H1 (cell line): ENCODE data around the gene RNASEH2A. TPM values are rescaled to one million over a fixed set of nuclear protein-coding genes. Genes with fewer than 3 reads are reported as not detected.
A peak's percentile ranks its signal among the peaks of the same experiment; 100 is the strongest.

Experiments used
- CTCF ChIA-PET: fragments of 300-600 bp; sonication (Branson Sonifier 250); formaldehyde crosslinking; loops from one replicate; lab custom pipeline; 2021; ENCODE audit not compliant: partially characterized antibody; lab: Charles Lee
- POLR2A ChIA-PET: fragments of 300-600 bp; sonication (Branson Sonifier 250); formaldehyde crosslinking; loops from one replicate; lab custom pipeline; 2021; ENCODE audit warnings: inconsistent platforms; ENCODE audit not compliant: partially characterized antibody; lab: Charles Lee
- DNase-seq, 2 experiments: peaks; one replicate each; pipeline versions ENCODE4 v3.0.0 to v3.0.0-alpha.2; 2010 to 2022; ENCODE audit warnings: low spot score in 2 of 2, low read depth in 1 of 2, mixed read lengths in 1 of 2
- FAIRE-seq: peaks from 2 replicates; lab custom pipeline; 2011; peaks lifted over from hg19 to GRCh38; lab: Jason Lieb, UNC
- H2AFZ ChIP-seq: 2 replicates; pipeline ENCODE4 v1.8.1; 2012; ENCODE audit warnings: low read length, inconsistent platforms
- H2AK5ac ChIP-seq: 2 replicates; pipeline ENCODE4 v1.6.1; 2013; ENCODE audit warnings: low read depth, low read length
- H2BK120ac ChIP-seq: replicated peaks from 2 replicates; pipeline ENCODE3; 2013; ENCODE audit warnings: low read depth, low read length, inconsistent platforms
- H2BK12ac ChIP-seq: 2 replicates; pipeline ENCODE4 v1.6.1; 2013; ENCODE audit warnings: low read depth, low read length
- H2BK15ac ChIP-seq: 2 replicates; pipeline ENCODE4 v1.6.1; 2013; ENCODE audit warnings: low read length
- H2BK20ac ChIP-seq: 2 replicates; pipeline ENCODE4 v1.6.1; 2013; ENCODE audit warnings: low read length
- H2BK5ac ChIP-seq: 2 replicates; pipeline ENCODE4 v1.6.1; 2013; ENCODE audit warnings: low read depth, low read length
- H3K14ac ChIP-seq: 2 replicates; pipeline ENCODE4 v1.6.1; 2013; ENCODE audit warnings: inconsistent platforms; ENCODE audit not compliant: insufficient read length
- H3K18ac ChIP-seq: 2 replicates; pipeline ENCODE4 v1.6.1; 2013; ENCODE audit warnings: low read length; ENCODE audit errors: extremely low read depth
- H3K23ac ChIP-seq: 2 replicates; pipeline ENCODE4 v1.6.1; 2013; ENCODE audit warnings: inconsistent platforms; ENCODE audit not compliant: insufficient read length
- H3K23me2 ChIP-seq: 2 replicates; pipeline ENCODE4 v1.6.1; 2013; ENCODE audit warnings: low read depth, low read length
- H3K27ac ChIP-seq: 2 replicates; pipeline ENCODE4 v1.6.1; 2011; ENCODE audit warnings: low read depth, low read length, inconsistent platforms
- H3K27me3 ChIP-seq, 4 experiments: replicated peaks in 1 of 4; 1 replicate in 1 of 4; 2 replicates in 3 of 4; pipeline versions ENCODE4 v1.6.1 to v1.8.1; 2011 to 2013; ENCODE audit warnings: low read length in 3 of 4, mild to moderate bottlenecking in 3 of 4, inconsistent platforms in 2 of 4, mixed read lengths in 2 of 4, moderate library complexity in 1 of 4; ENCODE audit not compliant: control insufficient read depth in 3 of 4, insufficient read depth in 3 of 4; ENCODE audit errors: extremely low read depth in 1 of 4
- H3K36me3 ChIP-seq, 4 experiments: 2 replicates each; pipeline versions ENCODE4 v1.6.1 to v1.8.1; 2011 to 2013; ENCODE audit warnings: mild to moderate bottlenecking in 4 of 4, low read length in 3 of 4, moderate library complexity in 2 of 4, control low read depth in 1 of 4, inconsistent platforms in 1 of 4; ENCODE audit not compliant: insufficient read depth in 4 of 4, control insufficient read depth in 2 of 4
- H3K4ac ChIP-seq: replicated peaks from 2 replicates; pipeline ENCODE3; 2013; ENCODE audit warnings: low read length, low read depth, mixed read lengths, inconsistent platforms; ENCODE audit not compliant: insufficient read length
- H3K4me1 ChIP-seq, 4 experiments: replicated peaks in 1 of 4; 1 replicate in 1 of 4; 2 replicates in 3 of 4; pipeline versions ENCODE4 v1.6.1 to v1.8.1; 2011 to 2013; ENCODE audit warnings: low read length in 3 of 4, inconsistent platforms in 2 of 4, mixed read lengths in 1 of 4; ENCODE audit not compliant: insufficient read depth in 4 of 4, control insufficient read depth in 3 of 4
- H3K4me2 ChIP-seq, 2 experiments: 2 replicates each; pipeline versions ENCODE4 v1.6.1 to v1.8.1; 2011 to 2013; ENCODE audit warnings: low read depth in 2 of 2, low read length in 2 of 2, control low read depth in 1 of 2, inconsistent platforms in 1 of 2, mild to moderate bottlenecking in 1 of 2; ENCODE audit not compliant: insufficient read depth in 1 of 2
- H3K4me3 ChIP-seq, 4 experiments: fragments of 200-600, 300-600 bp in 1 of 4; sonication (generic), shearing (Covaris generic), sonication (Bioruptor Twin) in 1 of 4; 2 replicates each; pipeline versions ENCODE4 v1.5.1 to v1.8.1; 2011 to 2016; ENCODE audit warnings: low read length in 4 of 4, low read depth in 3 of 4, control low read depth in 2 of 4, inconsistent platforms in 2 of 4, mild to moderate bottlenecking in 2 of 4, mixed read lengths in 1 of 4, moderate library complexity in 1 of 4; ENCODE audit not compliant: insufficient read depth in 2 of 4; ENCODE audit errors: extremely low read depth in 1 of 4
- H3K56ac ChIP-seq: replicated peaks from 2 replicates; pipeline ENCODE3; 2013; ENCODE audit warnings: low read depth, mild to moderate bottlenecking, mixed read lengths, low read length, inconsistent platforms; ENCODE audit not compliant: insufficient read length
- H3K79me1 ChIP-seq: 2 replicates; pipeline ENCODE4 v1.6.1; 2013; ENCODE audit warnings: low read depth, low read length, control low read depth
- H3K79me2 ChIP-seq, 2 experiments: 2 replicates each; pipeline versions ENCODE4 v1.6.1 to v1.8.1; 2012 to 2013; ENCODE audit warnings: low read length in 2 of 2, mild to moderate bottlenecking in 2 of 2, inconsistent platforms in 1 of 2; ENCODE audit not compliant: insufficient read depth in 2 of 2, control insufficient read depth in 1 of 2
- H3K9ac ChIP-seq, 4 experiments: replicated peaks in 1 of 4; 1 replicate in 1 of 4; 2 replicates in 3 of 4; pipeline versions ENCODE4 v1.6.1 to v1.8.1; 2011 to 2013; ENCODE audit warnings: low read depth in 3 of 4, low read length in 3 of 4, control low read depth in 2 of 4, mild to moderate bottlenecking in 2 of 4, moderate library complexity in 2 of 4, inconsistent platforms in 1 of 4; ENCODE audit errors: extremely low read depth in 1 of 4
- H3K9me3 ChIP-seq, 2 experiments: 2 replicates each; pipeline versions ENCODE4 v1.6.1 to v1.8.1; 2012 to 2013; ENCODE audit warnings: mild to moderate bottlenecking in 2 of 2, moderate library complexity in 2 of 2, control low read depth in 1 of 2, inconsistent platforms in 1 of 2, low read depth in 1 of 2, low read length in 1 of 2, mixed read lengths in 1 of 2; ENCODE audit not compliant: insufficient read depth in 2 of 2
- H4K20me1 ChIP-seq, 2 experiments: replicated peaks in 1 of 2; 2 replicates each; pipeline versions ENCODE3 to v1.8.1; 2011 to 2013; ENCODE audit warnings: inconsistent platforms in 2 of 2, low read length in 2 of 2, mild to moderate bottlenecking in 1 of 2; ENCODE audit not compliant: insufficient read depth in 2 of 2, control insufficient read depth in 1 of 2
- H4K5ac ChIP-seq: 2 replicates; pipeline ENCODE4 v1.6.1; 2013; ENCODE audit warnings: low read length, low read depth, mixed read lengths, inconsistent platforms; ENCODE audit not compliant: insufficient read length
- H4K8ac ChIP-seq: 2 replicates; pipeline ENCODE4 v1.8.0; 2013; ENCODE audit warnings: mild to moderate bottlenecking, moderate library complexity, low read length, inconsistent platforms; ENCODE audit not compliant: insufficient read depth; ENCODE audit errors: extremely low read depth
- H4K91ac ChIP-seq: replicated peaks from 2 replicates; pipeline ENCODE3; 2013; ENCODE audit warnings: low read length, mixed read lengths, inconsistent platforms; ENCODE audit not compliant: insufficient read length
- GTF2F1 ChIP-seq: IDR thresholded peaks from 2 replicates; pipeline ENCODE4 v1.6.1; 2012; ENCODE audit warnings: low read depth, low read length, improper control_type of control experiment, borderline replicate concordance
- HDAC2 ChIP-seq, 2 experiments: fragments of 300-600 bp in 1 of 2; sonication (generic) in 1 of 2; IDR thresholded peaks; 2 replicates each; pipeline ENCODE4 v1.6.1; 2011 to 2012; ENCODE audit warnings: low read depth in 2 of 2, low read length in 2 of 2, mild to moderate bottlenecking in 2 of 2, moderate library complexity in 2 of 2, borderline replicate concordance in 1 of 2, inconsistent platforms in 1 of 2
- JUND ChIP-seq: IDR thresholded peaks from 2 replicates; pipeline ENCODE4 v1.6.1; 2011; ENCODE audit warnings: mild to moderate bottlenecking, improper control_type of control experiment, low read length
- MAX ChIP-seq: IDR thresholded peaks from 2 replicates; pipeline ENCODE4 v1.6.1; 2012; ENCODE audit warnings: inconsistent platforms
- WGBS, 2 experiments: shearing (Covaris generic) in 1 of 2; methylation state at CpG; one replicate each; pipeline versions ENCODE4 v1.1.6 to v1.1.7; 2013 to 2015; ENCODE audit warnings: low lambda C conversion rate in 2 of 2, mixed read lengths in 2 of 2, inconsistent platforms in 1 of 2, low coverage in 1 of 2, missing lambda C conversion rate in 1 of 2; ENCODE audit not compliant: insufficient replicate concordance in 2 of 2, insufficient coverage in 1 of 2, insufficient read length in 1 of 2; ENCODE audit errors: extremely low coverage in 1 of 2, missing lambda C conversion rate in 1 of 2; 5-methylcytosine and 5-hydroxymethylcytosine counted together
- polyA plus RNA-seq, 7 experiments: library from polyadenylated mRNA; depleted of rRNA in 3 of 7; stranded (reverse) in 5 of 7; unstranded in 2 of 7; fragments of >200 nt in 5 of 7; fragments of 200-250 nt in 2 of 7; gene quantifications; 1 replicate in 5 of 7; 2 replicates in 1 of 7; 4 replicates in 1 of 7; pipeline versions ENCODE4 v1.2.1 to v1.2.3, GENCODE V29; 2011 to 2013; ENCODE audit warnings: missing spikeins in 2 of 7, mixed read lengths in 2 of 7
- total RNA-seq: library from RNA; stranded (reverse); fragmentation: NEBNext Ultra II Directional; extraction: Animal tissue kit (Norgen Biotek cat#: 25700); gene quantifications from 2 replicates; pipeline ENCODE4 v1.2.1, GENCODE V29; 2021

Gene RNASEH2A
- total and polyA plus RNA-seq, 2 of the 8 experiments (the other 6 are each of a cell fraction or from before 2014, with no cell fraction given): 67.5 to 120 TPM

DNA sequence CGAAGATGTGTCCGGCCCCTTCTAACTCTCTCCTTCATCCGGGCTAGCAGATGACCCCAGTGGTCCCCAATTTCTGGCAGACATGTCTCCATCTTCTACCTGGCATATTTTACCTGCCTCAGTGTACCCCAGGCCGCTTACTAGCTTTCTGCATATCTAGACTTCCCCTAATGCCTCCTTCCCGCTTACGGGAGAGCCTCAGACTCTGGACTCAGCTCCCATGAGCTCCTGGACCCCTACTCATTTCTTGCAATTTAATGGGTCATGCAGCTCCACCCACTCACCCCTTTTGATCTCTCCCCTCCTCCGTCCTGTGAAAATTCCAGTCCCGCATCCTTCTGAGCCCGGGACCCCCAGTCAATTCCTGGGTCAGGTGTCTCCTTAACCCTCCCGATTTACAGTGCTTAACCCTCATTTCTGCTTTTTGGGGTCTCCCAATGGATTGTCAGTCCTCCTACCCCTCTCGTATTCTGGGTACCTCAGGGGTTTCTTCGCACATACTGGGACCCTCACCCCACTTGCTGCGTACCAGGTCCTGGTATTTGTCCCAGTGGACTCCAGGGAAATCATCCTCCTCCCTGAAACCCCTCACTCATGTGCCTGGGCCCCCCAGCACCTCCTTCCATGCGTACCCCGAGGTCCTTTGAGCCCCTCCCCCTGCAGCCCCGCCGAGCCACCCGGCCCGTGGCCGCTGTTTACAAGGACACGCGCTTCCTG is 15.6 kb upstream of the RNASEH2A start:
- Histone ChIP-seq H4K91ac (no peak overlapping the region), H3K79me1 (no peaks in the 10 kb centered on the region), H3K79me2 (no peaks in the 10 kb centered on the region), H4K5ac (no peak overlapping the region), H3K36me3 (no peaks in the 10 kb centered on the region), H3K9ac (no peak overlapping the region), H2BK20ac (no peak overlapping the region), H3K23me2 (peaks cover 29% of the 10 kb centered on the region), H3K4ac (no peak overlapping the region), H3K14ac (no peak overlapping the region), H2BK12ac (no peak overlapping the region), H2BK120ac (no peak overlapping the region)
- FAIRE-seq: no peak
- POLR2A ChIA-PET: interaction anchor here (0.8 to 15.2 kb wide), 15 partner anchors 10 to 110 kb away, joined by 3 to 317 read pairs (median 7); partner anchors contain the start of genes DNASE2, GET3, HOOK2 and PRDX2
- 12% methylated on average over 14 of the region's 22 CpGs; no CpG with 5 or more reads in 1 of the 2 experiments for WGBS, 2 experiments
- DNase-seq: no peak
- CTCF ChIA-PET: interaction anchor here (1.1 to 17.9 kb wide), 5 partner anchors 11 to 30 kb away, joined by 3 to 288 read pairs (median 14); partner anchors contain the start of genes RNASEH2A and THSD8
- TF ChIP-seq JUND: no peak
- TF ChIP-seq MAX: peak; percentile 84
- peak in 1 of 2 experiments; percentile 36; a peak in 1 of 4 replicates for TF ChIP-seq HDAC2 (IDR thresholded peaks at IDR 0.05; ENCODE audit: borderline replicate concordance in 1 of 2, low read depth in 2 of 2, low read length in 2 of 2)
- no peak for TF ChIP-seq GTF2F1
- TF ChIP-seq, all 59 proteins: peak for 2
- Histone ChIP-seq H3K4me3 (peak overlapping the region; percentile 46 to 71 (median 54)), H2AK5ac (no peak overlapping the region; the same call in 1 of the 2 replicates), H3K23ac (no peak overlapping the region), H3K18ac (no peak overlapping the region), H2BK15ac (no peak overlapping the region), H4K8ac (no peak overlapping the region), H3K27ac (no peak overlapping the region), H3K56ac (no peak overlapping the region), H3K4me1 (peaks cover 6 to 32% (median 22%) of the 10 kb centered on the region in 4 experiments), H3K27me3 (peaks cover 0 to 18% (median 13%) of the 10 kb centered on the region in 4 experiments; a peak in 5 of 7 replicates), H2AFZ (no peak overlapping the region), H4K20me1 (no peaks in the 10 kb centered on the region), H3K4me2 (peak overlapping the region; percentile 74 to 97), H3K9me3 (no peaks in the 10 kb centered on the region), H2BK5ac (no peak overlapping the region)
